Measurements from ENCODE around the gene CEP85L.
A peak's percentile ranks its signal among the peaks of the same experiment; 100 is the strongest.

CEP85L gene

DNA sequence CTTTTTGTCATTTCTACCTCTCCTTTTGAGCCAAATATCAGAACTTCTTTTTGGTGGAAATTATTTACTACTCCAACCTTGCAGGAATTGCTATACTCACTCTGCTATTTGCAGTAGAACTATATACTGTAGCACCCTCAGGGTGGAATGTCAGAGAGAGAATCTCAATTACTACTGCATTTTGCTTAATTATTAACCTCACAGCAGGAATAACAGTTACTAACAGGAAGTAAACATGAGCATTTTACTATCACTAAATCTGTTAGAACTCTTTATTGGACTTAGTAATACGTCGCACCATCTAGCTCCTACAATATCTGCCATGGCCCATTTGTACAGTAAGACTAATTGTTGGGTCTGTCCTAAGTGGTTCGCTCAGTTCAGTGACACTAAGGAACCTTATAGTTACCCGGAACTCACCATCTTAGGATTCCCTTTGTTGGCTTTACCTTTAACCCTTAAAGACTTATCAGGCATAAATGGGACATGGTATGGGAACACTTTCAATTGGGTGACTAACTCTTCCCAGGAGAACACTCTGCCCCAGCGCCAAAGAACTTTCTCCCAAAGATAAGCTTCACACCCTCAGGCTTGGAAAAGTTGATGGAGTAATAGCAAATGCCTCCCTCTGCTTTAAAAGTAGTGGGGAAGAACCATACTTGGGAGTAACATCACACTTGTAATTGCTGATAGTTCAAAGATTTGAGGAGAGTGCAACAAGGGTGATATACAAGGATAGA, 64.5 kb downstream of the CEP85L start:
- TF ChIP-seq, protein P1, sequence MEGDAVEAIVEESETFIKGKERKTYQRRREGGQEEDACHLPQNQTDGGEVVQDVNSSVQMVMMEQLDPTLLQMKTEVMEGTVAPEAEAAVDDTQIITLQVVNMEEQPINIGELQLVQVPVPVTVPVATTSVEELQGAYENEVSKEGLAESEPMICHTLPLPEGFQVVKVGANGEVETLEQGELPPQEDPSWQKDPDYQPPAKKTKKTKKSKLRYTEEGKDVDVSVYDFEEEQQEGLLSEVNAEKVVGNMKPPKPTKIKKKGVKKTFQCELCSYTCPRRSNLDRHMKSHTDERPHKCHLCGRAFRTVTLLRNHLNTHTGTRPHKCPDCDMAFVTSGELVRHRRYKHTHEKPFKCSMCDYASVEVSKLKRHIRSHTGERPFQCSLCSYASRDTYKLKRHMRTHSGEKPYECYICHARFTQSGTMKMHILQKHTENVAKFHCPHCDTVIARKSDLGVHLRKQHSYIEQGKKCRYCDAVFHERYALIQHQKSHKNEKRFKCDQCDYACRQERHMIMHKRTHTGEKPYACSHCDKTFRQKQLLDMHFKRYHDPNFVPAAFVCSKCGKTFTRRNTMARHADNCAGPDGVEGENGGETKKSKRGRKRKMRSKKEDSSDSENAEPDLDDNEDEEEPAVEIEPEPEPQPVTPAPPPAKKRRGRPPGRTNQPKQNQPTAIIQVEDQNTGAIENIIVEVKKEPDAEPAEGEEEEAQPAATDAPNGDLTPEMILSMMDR (conservative IDR thresholded peaks at IDR 0.05; ENCODE audit: low read depth, low read length), result no peak
- DNase-seq (ENCODE audit: low read depth), result no peak
- no peak overlapping the region for H3K4me3 ChIP-seq (ENCODE audit: low read length)

DNA sequence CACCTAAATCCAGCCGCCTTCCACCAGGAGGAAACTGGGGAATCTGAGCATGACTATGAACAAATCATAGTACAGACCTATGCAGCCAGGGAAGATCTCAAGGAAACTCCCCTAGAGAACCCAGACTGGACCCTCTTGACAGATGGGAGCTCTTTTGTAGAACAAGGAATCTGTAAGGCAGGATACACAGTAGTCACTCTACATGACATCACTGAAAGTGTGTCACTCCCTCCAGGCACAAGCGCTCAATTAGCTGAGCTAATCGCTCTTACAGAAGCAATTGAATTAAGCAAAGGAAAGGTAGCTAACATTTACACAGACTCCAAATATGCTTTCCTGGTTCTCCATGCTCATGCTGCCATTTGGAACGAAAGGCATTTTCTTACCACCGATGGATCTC, 66.5 kb downstream of the CEP85L start:
- TF ChIP-seq, protein P1 (conservative IDR thresholded peaks at IDR 0.05; ENCODE audit: low read depth, low read length), result no peak
- no peak overlapping the region for H3K4me3 ChIP-seq (ENCODE audit: low read length)

GRCh38 chr6:118581489-118581959, 69.9 kb downstream of the CEP85L start:
- TF ChIP-seq, protein P1 (conservative IDR thresholded peaks at IDR 0.05; ENCODE audit: low read depth, low read length), result no peak
- no peak overlapping the region for H3K4me3 ChIP-seq (ENCODE audit: low read length)
- no peak for DNase-seq (ENCODE audit: low read depth)

More for the DNA sequence above, 66.5 kb downstream of the CEP85L start:
- no peak for DNase-seq (ENCODE audit: low read depth)

DNA sequence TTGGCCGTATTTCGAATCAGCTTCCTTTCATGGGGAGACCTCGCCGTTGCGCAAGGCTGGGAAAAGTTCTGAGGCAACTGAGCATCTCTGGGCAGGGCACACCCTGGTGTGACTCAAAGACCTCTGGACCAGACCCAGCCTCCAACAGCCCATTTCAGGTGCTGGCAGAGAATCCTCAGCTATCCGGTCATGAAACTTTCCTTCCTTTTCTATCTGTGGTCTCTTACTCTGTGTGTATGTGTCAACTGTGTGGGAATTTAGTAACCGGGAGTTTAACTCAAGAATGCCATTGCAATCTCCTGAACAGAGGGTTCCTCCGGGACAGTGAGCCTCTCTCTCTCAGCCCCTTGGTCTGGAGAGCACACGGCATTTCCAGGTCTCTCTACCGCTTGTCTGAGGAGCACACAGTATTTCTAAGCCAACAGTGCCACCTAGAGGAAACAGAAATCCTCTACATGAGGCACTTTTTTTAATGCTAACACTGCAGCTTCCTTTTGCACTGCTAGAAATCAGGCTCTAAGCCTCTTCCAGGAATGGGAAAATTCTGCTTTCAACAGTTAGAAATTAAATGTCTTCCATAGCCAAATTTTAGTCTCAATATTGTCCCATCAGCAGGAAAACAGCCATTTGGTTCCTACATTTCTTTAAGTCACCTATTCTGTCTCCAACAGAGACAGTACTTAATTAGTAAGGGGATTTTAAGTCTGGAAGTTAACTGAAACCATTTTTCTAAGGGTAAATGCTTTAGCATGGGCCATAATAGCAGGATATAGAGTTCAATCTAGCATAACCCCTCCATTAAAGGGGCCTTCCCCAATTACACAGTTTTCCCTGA, 70.6 kb downstream of the CEP85L start:
- H3K4me3 ChIP-seq (ENCODE audit: low read length), result no peak overlapping the region
- TF ChIP-seq, protein P1 (conservative IDR thresholded peaks at IDR 0.05; ENCODE audit: low read depth, low read length), result peak; percentile 72
- peak; percentile 30 for DNase-seq (ENCODE audit: low read depth)

GRCh38 chr6:118579786-118580185, 71.6 kb downstream of the CEP85L start:
- DNase-seq (ENCODE audit: low read depth), result no peak
- H3K4me3 ChIP-seq (ENCODE audit: low read length), result no peak overlapping the region
- TF ChIP-seq, protein P1 (conservative IDR thresholded peaks at IDR 0.05; ENCODE audit: low read depth, low read length), result no peak

DNA sequence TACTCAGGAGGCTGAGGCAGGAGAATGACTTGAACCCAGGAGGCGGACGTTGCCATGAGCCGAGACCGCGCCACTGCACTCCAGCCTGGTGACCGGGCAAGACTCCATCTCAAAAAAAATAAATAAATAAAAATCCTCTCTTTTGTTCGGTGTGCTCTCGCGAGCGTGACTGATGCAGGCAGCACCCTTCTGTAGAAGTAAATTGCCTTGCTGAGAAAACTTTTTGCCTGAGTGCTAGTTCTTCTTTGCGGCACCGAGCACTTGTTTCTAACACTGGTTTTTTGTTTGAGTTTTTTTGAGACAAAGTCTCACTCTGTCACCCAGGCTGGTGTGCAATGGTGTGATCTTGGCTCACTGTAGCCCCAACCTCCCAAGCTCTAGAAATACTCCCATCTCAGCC, 72.8 kb downstream of the CEP85L start:
- TF ChIP-seq, protein P1 (conservative IDR thresholded peaks at IDR 0.05; ENCODE audit: low read depth, low read length), result no peak
- no peak overlapping the region for H3K4me3 ChIP-seq (ENCODE audit: low read length)
- DNase-seq (ENCODE audit: low read depth), result no peak
